Activated B cell treated with CpG ODN at 0.5 μM for 24 hours (primary cell): ENCODE measurements around the gene GNGT1. TPM values are rescaled to one million over a fixed set of nuclear protein-coding genes. Genes with fewer than 3 reads are reported as not detected.

Experiments
- ATAC-seq: fragments of 200-7000 bp; cut with Tn5 transposase; one replicate; pipeline ENCODE4 v1.10.0; 2021; ENCODE audit warnings: low read depth, mild to moderate bottlenecking, moderate library complexity
- CTCF ChIA-PET: fragments of 350-600 bp; sonication (Branson Sonifier 250); formaldehyde crosslinking; loops from one replicate; lab custom pipeline; 2021; ENCODE audit warnings: antibody characterized with exemption; lab: Charles Lee
- POLR2A ChIA-PET: fragments of 350-600 bp; sonication (Branson Sonifier 250); formaldehyde crosslinking; loops from one replicate; lab custom pipeline; 2021; ENCODE audit warnings: antibody characterized with exemption; lab: Charles Lee
- DNase-seq: peaks from one replicate; pipeline ENCODE4 v3.0.0; 2022
- H3K27ac Mint-ChIP-seq: one replicate; pipeline ENCODE4 v1.8.0; 2020; ENCODE audit warnings: mixed read lengths
- H3K27me3 Mint-ChIP-seq: one replicate; pipeline ENCODE4 v1.8.0; 2021; ENCODE audit warnings: mixed read lengths
- H3K36me3 Mint-ChIP-seq: one replicate; pipeline ENCODE4 v1.8.0; 2021; ENCODE audit warnings: low read depth, mixed read lengths
- H3K4me1 Mint-ChIP-seq: one replicate; pipeline ENCODE4 v1.8.0; 2021; ENCODE audit warnings: mixed read lengths
- H3K4me3 Mint-ChIP-seq: one replicate; pipeline ENCODE4 v1.8.0; 2020; ENCODE audit warnings: mild to moderate bottlenecking, mixed read lengths
- H3K9me3 Mint-ChIP-seq: one replicate; pipeline ENCODE4 v1.8.0; 2020; ENCODE audit warnings: mixed read lengths
- CTCF ChIP-seq: fragments of 200-600 bp; IDR thresholded peaks from one replicate; pipeline ENCODE4 v1.8.0; 2022; ENCODE audit warnings: antibody characterized with exemption, mild to moderate bottlenecking
- intact Hi-C: fragments of 100-400 bp; cut with micrococcal nuclease; formaldehyde crosslinking; loops from one replicate; pipeline ENCODE4 v1.15.1; 2024
- total RNA-seq: library from RNA; stranded (reverse); gene quantifications from 2 replicates; pipeline ENCODE4 v1.2.3, GENCODE V29; 2022

Gene GNGT1
- total RNA-seq, 1 donor from 2014 or later: not detected

GRCh38 chr7:93945756-93946535 lies 39.6 kb downstream of the GNGT1 start:
- intact Hi-C loops: no loop called here
- CTCF ChIA-PET: no interaction called here
- POLR2A ChIA-PET: no interaction called here

DNA sequence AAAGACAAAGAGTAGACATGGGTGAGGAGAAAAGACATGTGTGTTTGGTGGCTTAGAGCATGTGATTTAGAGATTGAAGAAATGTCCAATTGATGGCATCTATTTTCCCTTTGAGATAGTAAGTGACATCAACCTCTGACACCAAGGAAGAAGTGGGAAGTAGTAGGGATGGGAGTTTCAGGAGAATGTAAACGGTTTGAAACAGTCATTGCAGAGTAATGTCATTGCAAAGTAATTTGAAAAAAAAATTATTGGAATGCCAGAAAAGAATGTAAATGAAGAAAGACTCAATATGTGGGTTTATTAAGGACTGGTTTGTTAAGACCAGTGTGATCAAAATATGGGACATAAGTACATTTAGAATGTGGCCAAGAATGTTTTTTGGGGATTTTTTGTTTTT lies 41.7 kb downstream of the GNGT1 start:
- Mint-ChIP-seq H3K9me3 (no peaks in the 10 kb centered on the region), H3K36me3 (no peaks in the 10 kb centered on the region), H3K27ac (no peak overlapping the region), H3K27me3 (no peaks in the 10 kb centered on the region), H3K4me1 (peaks cover 2% of the 10 kb centered on the region), H3K4me3 (no peak overlapping the region)
- no peak for ATAC-seq
- TF ChIP-seq CTCF: no peak
- POLR2A ChIA-PET: no interaction called here
- CTCF ChIA-PET: no interaction called here
- intact Hi-C loops: no loop called here
- no peak for DNase-seq

More at GRCh38 chr7:93945756-93946535, 39.6 kb downstream of the GNGT1 start:
- Mint-ChIP-seq H3K4me1 (peaks cover 3% of the 10 kb centered on the region), H3K4me3 (no peak overlapping the region), H3K36me3 (no peaks in the 10 kb centered on the region), H3K27me3 (no peaks in the 10 kb centered on the region), H3K27ac (no peak overlapping the region), H3K9me3 (no peaks in the 10 kb centered on the region)
- no peak for DNase-seq
- TF ChIP-seq CTCF: no peak
- ATAC-seq: no peak

DNA sequence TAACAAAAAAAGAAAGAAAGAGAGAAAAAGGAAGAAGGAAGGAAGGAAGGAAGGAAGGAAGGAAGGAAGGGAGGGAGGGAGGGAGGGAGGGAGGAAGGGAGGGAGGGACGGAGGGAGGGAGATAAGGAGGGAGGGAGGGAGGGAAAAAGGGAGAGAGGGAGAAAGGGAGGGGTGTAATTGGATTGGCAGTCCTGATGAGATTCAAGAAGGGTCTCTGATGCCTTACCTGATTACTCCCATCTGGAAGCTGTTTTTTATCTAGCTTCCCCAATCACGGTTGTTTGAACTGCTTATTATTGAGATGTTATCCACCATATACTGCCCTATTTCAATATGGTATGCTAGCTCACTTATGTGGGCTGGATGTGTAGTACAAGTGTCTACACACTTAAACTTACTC lies 42.5 kb downstream of the GNGT1 start:
- ChIA-PET POLR2A (no interaction called here), CTCF (no interaction called here)
- Mint-ChIP-seq H3K4me1 (no peaks in the 10 kb centered on the region), H3K27ac (no peak overlapping the region), H3K4me3 (no peak overlapping the region), H3K36me3 (no peaks in the 10 kb centered on the region), H3K27me3 (no peaks in the 10 kb centered on the region), H3K9me3 (no peaks in the 10 kb centered on the region)
- TF ChIP-seq CTCF: no peak
- intact Hi-C loops: no loop called here
- no peak for DNase-seq
- no peak for ATAC-seq

DNA sequence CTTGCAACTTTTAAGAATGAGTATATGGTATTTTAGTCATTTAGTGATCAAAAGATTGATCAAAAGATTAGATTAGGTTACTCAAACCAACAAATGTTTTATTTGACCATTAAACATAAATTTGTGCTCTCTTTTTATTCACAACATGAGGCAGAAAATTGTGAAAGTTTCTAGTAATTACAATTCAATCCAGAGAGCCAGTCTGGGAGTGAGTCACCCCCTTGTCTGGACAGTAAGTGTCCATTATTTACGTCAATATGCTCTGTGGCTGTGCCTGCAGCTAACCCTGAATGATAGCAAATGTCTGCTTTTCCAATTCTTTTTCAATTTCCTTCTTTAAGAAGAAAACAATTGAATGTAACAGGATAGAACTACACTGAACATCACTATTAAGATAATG lies 43.1 kb downstream of the GNGT1 start:
- no peaks in the 10 kb centered on the region for H3K27me3 Mint-ChIP-seq
- ATAC-seq (no peak), DNase-seq (no peak)
- CTCF ChIA-PET: no interaction called here
- H3K9me3 Mint-ChIP-seq: no peaks in the 10 kb centered on the region
- H3K36me3 Mint-ChIP-seq: no peaks in the 10 kb centered on the region
- no peak overlapping the region for H3K27ac Mint-ChIP-seq
- H3K4me1 Mint-ChIP-seq: no peaks in the 10 kb centered on the region
- POLR2A ChIA-PET: no interaction called here
- no peak overlapping the region for H3K4me3 Mint-ChIP-seq
- intact Hi-C loops: no loop called here
- TF ChIP-seq CTCF: no peak

DNA sequence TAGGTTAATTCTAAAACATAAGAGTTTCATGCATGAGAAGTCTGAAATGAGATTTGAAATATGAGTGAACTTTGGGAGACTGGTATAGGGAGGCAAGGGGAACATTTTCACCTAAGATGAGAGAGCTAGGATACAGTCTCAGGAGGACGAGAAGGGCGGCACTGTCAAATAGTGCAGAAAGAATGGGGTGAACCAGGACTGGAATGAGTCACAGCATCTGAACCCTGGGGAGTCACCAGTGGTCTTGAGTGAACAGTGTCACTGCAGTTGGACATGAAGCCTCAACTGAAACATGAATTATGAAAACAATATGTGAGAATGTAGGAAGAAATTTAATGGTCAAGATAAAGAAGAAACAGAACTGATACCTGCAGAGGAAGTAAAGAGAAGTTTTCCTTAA lies 48.9 kb downstream of the GNGT1 start:
- Mint-ChIP-seq H3K27ac (no peak overlapping the region), H3K4me1 (peaks cover 2% of the 10 kb centered on the region), H3K4me3 (no peak overlapping the region), H3K27me3 (no peaks in the 10 kb centered on the region), H3K36me3 (no peaks in the 10 kb centered on the region), H3K9me3 (no peaks in the 10 kb centered on the region)
- CTCF ChIA-PET: interaction anchor here (0.8 kb wide), 1 partner anchor 59 kb away, joined by 3 read pairs; no protein-coding TSS in a partner anchor
- ATAC-seq (peak; percentile 21), DNase-seq (no peak)
- intact Hi-C loops: no loop called here
- POLR2A ChIA-PET: no interaction called here
- TF ChIP-seq CTCF: no peak
